Hypothalamus (tissue), 51 donors: ENCODE measurements around the gene CADM2.
"Not testable (repeated sequence)": the region's sequence is repeated elsewhere in the genome, so short reads cannot be mapped to it uniquely, and the experiment has no call there.

Experiments used
- DNase-seq, 51 donors: peaks; one replicate each; lab custom pipeline; 2025; lab: John Stamatoyannopoulos, UW

Gene CADM2

DNA sequence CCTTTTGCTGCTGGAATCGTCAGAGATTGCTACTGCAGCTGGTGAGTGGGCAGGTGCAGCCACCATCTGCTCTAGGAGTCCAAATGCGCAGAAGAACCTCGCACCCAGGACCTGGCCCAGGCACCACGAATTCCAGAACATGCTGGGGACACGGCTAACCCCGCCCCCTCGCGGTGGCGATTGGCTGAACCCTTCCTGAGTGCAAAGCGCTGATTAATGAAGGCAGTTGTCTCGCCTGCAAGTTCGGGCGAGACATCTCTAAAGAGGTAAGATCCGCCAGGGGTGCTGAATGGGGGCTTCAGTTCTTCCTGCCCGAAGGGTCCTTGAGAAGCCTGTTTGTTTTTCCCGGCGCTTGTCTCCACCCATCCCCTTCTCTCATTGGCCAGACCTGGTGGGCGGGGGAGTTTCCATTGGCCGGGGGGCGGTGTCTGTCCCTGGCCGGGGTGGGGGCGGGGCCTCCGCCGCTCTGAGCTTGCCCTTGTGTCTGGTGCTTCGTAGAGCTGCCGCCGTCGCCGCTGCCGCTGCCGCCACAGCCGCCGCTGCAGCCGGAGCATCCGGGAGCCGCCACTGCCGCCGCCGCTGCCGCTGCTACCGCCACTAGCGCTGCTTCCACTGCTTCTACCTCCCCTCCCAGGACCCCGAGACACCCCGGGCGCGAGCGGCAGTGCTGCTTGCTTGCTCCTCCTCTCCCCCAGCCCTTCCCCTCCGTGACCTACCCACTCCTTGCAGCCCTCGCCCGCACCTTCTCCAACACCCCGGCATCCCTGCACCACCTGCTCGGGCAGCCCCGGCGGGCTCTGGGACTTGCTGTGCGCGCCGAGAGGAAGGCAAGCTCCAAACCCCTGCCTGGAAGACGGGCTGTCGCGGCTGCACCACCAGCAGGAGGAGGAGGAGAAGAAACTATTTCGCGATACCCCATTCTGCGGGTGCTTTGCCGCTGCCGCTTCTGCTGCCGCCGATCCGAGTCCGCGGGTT is at the start of gene CADM2:
Gene CADM2 (plus strand): TSS at position 495 of the 975 bp plus-strand sequence.
- DNase-seq, result peak; percentile 54 to 97 (median 91)

DNA sequence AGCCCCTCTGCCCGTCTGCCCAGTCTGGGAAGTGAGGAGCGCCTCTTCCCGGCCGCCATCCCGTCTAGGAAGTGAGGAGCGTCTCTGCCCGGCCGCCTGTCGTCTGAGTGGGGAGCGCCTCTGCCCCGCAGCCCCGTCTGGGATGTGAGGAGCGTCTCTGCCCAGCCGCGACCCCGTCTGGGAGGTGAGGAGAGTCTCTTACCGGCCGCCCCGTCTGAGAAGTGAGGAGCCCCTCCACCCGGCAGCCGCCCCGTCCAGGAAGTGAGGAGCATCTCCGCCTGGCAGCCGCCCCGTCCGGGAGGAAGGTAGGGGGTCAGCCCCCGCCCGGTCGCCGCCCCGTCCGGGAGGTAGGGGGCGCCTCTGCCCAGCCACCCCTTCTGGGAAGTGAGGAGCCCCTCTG is 40.2 kb upstream of the CADM2 start:
- not testable (repeated sequence) for DNase-seq

DNA sequence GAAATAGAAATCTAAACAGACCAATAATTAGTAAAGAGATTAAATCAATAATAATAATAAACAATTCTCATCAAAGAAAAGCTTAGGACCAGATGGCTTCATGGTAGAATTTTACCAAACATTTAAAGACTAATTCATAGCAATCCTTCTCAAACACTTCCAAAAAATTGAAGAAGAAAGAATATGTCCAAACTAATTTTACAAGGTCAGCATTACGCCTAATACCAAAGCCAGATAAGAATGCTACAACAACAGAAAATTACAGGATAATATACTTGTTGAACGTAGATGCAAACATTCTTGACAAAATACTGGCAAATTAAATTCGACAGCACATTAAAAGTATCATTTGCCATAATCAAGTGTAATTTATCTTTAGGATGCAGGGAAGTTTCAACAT is 36.1 kb upstream of the CADM2 start:
- no peak for DNase-seq

DNA sequence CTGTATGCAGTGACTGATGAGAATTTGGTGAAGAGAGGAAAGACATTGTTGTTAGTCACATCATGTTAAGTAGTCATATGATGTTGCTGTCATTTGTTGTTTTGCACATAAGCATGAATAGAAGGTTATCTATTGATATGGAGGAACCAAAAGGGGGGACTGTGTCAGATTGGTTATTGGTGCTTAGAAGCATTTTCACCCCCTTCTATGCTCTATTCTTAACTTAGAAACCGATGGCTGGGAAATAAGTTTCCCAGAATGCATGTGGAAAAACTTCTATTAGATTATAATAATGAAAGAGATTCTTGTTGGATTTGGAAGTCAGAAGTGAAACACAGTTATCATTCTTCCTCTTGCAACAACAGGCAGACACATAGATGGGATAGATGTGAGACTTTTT is 33.2 kb upstream of the CADM2 start:
- peak in 1 of 51 donors; percentile 40 for DNase-seq

DNA sequence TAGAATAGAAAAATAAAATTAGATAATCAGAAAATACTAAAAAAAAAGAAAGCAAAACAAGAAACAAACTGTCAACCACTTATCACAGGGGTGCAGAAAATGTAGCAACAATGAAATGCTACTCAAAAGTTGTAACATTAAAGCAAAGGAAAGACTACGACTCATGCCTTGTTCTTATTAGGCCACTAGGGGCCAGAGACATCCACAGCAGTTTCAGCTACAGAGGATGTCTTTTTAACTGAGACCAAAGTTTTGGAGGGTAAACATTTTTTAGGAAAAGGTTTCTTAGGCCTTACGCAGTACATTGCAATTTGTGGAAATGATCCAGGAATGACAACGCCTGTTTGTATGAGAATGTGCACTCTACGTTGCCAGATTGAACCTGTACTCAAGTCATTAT is 15.4 kb upstream of the CADM2 start:
- no peak for DNase-seq

DNA sequence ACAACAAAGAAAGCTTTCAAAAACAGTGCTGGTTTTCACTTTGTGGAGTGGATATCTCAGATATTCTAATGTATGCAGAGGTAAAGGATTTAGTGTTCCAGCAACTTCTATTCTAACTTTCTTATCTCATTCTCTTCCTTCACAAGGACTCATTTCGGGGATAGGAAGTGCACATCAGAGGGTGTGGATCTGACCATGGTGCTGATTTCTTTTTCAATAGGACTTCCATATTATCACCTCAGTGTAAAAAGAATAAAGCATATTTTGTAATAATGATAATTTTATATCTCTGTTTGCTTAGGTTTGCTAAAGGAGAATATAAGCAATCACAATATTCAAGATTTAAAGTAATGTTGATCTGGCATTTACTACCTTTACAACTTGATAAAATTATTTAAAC is 12.5 kb upstream of the CADM2 start:
- no peak for DNase-seq

DNA sequence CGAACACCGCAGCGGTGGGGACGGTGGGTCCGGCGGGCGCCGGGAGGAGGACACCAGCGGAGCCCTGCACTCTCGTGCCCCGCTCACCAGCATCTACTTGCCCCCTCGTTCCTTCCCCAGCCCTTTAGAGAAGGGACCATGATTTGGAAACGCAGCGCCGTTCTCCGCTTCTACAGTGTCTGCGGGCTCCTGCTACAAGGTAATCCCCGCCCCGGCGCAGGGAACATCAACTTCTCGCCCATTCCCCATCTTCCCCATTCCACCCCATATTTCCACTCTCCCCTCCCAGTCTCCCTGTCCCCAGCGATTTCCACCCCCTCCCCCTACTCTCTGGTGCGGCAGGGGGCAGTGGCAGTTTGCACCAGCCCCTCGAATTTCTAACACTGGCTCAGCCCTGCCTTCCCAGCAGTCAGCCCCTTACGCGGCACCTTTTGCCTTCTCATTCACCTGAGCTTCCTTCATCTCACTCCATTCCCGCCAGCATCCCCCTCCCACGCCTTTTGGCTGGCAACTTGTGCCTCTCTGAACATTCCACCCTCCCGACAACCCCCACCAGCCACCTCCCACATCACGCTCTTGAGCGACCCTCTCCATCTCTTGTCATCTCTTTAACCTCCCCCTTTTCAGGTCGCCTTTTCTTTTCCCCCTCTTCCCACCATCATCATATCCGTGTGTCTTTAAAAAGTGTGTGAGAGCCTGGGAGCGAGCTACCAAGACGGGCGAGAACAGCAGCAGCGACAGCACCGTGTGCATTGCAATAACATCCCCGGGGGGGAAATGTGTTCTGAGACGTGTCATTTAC is 882 bp downstream of the CADM2 start:
- DNase-seq, result peak in 18 of 51 donors; percentile 6 to 69 (median 42)

DNA sequence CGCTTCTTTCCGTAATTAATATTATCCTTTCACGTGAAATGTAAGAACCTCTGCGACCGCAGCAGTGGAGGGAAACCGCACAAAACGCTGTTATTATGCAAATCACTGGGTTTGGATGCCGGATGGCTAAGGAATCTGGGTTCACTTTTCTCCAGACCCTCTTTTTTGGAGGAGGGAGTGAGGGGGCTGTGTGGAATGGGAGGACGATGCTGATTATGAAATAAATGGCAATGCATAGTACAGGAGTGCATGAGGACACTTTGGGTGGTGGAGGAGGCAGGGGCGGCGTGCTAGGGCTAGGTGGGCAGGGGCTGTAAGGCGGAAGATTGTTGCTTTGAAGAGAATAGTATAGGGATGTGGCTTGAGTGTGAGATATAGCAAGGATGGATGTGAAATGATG is 1.8 kb downstream of the CADM2 start:
- peak in 5 of 51 donors; percentile 3 to 68 (median 27) for DNase-seq

DNA sequence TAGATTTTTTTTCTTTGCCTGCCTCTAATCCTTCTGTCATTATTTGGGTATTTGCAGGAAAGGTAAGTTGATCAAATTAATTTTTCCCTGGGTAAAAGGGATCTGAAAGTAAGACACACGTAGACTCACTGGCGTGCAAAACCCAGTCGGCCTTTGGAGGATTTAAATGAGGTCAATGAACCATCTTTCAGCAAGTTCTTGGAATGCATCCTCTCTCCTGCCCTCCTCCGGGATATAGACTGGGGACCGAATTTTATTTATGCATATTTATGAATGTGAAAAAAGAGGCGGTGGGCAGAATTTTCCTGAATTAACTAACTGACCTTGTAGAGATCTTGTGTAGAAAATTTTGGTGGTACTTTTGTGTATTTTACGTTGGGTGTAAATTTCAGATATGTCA is 2.2 kb downstream of the CADM2 start:
- peak in 2 of 51 donors; percentile 35 to 80 for DNase-seq

DNA sequence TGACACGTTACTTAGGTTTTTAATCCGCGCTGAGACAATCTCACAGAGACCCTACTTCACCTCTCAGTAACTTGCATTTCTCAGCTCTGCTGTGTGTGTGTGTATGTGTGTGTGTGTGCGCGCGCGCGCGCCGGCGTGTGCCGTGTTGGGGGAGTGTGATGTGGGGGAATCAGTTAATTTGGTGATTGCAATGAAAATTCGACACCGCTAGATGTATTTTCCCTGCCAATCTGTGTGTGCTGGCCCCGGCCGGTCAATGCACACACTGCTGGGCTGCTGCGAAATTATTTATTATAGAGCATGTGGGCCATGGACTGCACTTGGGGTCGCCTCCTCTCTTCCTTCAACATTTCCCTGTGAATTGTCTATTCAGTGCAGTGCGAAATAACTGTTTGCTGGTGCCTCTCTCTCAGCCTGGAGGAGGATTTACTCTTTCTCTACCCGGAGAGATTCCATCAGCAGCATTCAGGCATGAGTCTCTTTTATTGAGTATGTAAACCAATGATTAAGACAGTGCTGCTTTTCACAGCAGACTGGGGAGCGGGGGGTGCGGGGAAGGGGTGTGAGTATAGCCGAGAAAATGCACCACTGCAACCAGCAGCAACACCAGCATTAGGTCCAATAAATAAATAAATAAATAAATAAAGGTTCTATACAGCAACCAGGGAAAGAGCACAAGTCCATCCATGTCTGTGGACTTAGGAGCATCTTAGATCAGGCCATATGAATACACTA is 2.9 kb downstream of the CADM2 start:
- peak in 23 of 51 donors; percentile 10 to 89 (median 39) for DNase-seq

DNA sequence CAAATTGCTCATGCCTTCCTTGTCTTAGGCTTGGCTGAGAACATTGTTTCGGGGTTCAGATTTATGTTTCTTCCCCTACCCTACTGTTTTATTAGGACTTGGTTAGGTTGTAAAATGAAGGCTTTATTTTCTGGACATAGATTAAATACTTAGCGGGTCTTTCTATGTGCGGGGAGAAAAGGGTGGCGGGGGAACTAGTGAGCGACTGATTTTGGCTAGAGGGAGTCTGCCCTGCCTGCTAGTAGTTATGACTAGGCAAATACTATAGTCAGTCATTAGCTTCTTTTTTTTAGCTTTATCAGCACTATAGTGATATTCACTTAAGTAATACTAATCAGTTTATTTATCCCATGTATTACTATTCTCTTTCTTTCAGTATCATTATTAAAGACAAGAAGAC is 3.6 kb downstream of the CADM2 start:
- DNase-seq, result peak in 1 of 51 donors; percentile 48

DNA sequence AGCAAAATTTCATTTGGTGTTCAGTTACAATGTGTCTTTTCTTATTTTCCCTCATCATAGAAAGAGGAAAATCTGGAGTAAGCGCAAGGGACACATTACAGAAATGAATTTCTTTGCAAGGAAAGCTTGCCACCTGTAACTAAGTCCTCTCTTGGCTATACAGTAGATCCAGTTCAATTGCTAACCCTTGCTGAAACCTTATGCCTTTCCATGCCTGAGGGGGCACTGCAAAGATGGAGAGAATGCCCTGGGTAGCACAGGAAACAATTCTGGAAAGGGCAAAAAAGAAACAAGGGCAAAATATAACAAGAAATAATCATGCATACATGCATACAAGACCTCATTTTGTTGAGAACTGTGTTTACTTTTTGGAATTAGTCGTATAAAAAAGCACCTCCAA is 4.3 kb downstream of the CADM2 start:
- no peak for DNase-seq

DNA sequence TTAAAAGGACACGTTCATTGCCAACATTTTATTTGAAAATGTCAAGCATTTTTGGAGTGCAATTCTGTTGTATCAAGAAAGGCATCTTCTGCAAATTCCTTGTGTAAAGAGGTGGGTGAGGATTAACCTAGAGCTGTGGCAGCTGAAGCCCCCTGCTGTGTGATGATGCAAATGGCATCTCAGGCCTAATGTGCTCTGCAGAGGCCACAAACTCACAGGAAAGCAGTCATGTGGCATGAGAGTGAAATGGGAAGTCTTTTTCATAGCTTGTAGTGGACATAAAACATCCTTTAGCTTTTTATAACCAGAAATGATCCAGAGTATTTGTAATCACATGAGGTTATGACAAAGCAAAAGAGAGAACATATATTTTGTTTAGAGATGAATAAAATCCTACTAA is 6.4 kb downstream of the CADM2 start:
- peak in 13 of 51 donors; percentile 17 to 52 (median 36) for DNase-seq

DNA sequence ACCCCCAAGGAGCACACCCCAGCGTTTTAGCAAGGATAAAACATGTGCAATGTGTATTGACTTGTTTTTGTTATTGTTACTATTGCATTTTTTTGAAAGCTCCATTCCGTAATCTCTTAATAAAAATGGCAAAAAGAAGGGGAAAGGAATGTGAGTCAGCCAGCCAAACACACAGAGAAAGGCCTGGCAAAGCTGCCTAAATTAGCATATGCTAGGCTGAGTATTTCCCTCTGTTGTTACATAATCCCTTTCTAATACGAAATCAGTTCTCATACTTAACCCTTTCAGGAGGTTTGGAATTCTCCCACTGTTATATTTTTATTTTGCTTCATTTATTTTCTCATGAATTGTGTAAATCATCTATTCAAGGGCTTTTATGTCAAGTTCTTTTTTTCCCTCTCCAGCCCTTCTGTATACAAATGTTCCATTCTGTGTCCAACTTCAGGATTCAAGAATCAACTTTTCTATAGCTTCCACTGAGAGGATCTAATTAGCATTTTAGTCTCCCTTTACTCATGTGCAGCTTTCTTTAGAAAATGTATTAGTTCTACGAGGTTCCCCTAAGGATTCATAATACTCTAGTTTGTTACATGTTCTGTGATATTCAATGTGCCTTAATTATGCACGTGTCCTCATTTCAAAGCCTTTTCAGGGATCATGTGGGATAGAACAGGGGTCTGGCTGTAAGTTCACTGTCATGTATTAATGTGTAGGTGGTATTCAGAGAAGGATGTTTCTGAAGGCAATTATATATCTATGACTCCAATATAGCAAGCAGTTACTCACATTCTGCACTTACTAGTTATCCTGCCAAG is 9.2 kb downstream of the CADM2 start:
- peak in 2 of 51 donors; percentile 37 to 88 for DNase-seq

DNA sequence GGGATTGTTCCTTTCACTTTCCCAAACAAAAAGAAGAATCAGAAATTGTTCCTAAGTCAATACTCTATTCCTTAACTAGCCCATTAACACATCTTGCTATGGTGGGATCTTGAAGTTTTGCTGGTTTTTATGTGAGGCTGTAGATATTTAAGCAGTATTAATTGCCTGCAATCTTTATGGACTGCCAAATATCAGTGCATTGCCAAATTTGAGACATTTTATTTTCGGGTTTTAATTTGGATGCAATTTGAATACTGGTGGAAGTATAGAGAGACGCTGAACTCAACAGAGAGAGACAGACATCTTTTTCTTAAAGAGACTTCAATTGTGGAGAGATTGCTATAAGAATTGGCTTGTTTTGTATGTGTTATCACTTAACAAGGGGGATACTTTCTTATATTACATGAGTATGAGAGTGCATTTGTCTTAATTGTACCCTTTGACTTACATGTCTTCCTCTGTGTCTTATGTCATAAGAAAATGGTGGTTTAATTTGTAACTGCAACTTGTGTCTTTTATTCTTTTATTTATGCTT is 10.0 kb downstream of the CADM2 start:
- peak in 1 of 51 donors; percentile 82 for DNase-seq

DNA sequence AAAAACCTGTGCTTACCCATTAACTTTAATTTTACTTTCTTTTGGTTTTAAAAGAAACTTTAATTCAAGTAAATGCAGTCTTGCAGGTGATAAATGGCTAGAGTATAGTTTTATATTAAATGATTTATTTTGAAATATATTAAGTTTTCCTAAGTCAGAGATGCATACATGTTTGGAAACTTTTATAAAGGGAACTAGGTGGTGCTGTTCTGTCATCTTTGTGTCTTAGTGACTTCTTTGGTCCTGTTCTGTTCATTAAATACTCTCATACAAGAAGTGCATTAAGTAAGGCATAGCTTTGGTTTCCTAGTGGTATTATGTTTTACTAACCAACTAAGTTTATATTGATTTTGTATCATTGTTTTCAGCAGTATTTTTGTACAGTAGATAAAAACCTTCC is 15.6 kb downstream of the CADM2 start:
- no peak for DNase-seq

DNA sequence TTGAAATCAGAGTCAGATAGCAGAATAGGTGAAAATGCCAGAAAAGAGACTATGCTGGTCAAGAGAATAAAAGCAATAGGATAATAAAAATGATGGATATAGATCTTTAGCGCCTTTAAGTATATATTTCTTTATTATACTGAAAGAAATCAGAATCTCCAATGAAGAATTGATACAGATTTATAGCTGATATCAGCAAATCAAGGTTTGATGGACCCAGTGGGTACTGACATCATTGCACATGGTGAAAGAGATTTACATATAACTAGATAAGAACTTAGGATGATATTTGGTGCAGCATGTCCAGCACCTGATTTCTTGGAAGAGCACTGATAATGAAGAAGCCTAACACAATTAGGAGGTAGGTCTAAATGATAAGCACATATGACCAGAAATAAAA is 18.2 kb downstream of the CADM2 start:
- no peak for DNase-seq

DNA sequence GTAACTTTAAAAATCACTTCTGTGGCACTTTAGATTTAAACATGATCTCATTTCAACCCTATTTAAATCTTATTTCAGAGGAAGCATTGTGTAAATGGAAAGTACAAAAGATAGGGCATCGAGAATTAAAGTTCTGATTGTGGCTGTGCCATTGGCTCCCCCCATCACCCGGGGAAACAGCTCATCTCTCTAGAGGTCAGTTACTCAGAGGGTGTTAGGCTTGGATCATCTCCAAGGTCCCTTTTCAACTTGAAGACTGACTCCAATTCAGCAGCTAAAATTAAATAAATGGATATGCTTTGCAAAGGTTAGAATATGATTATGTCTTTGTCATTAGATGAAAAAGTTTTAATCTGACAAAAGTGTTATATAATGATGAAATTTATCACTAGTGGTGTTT is 20.1 kb downstream of the CADM2 start:
- peak in 2 of 51 donors; percentile 15 to 39 for DNase-seq

DNA sequence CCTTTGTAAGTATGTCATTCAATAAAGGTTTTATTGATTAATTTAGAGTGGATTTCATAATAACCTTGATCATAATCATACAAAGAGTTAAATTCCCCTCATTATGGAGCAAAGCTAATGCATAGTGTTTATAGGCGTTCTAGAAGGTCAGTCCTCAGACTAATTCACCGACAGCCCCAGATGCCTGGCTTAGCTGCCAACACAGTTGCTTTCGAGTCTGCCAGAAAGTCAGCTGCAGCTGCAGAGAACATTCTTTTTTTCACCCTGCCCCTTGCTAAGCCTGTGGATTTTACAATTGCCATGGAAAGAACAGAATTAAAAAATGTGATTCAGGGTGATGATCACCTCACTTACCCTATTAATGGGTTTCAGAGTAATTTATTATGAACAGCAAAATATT is 21.2 kb downstream of the CADM2 start:
- peak in 32 of 51 donors; percentile 16 to 80 (median 50) for DNase-seq

DNA sequence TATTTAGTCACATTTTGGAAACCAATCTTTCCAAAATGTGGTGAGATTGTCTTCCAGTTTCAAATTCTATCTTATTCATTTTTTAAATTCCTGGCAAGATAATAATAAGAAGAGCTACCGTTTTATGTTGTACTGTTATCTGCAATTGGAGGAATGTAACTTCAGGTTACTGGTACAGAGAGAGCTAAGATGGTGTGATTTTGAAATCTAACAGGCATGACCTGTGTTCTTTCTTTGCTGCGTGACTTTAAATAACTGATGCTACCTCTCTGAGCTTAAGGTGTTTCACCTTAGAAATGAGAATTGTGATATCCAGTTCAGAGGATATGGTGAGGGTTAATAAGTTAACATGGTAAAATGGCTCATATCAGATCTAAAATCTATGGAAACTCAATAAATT is 21.7 kb downstream of the CADM2 start:
- no peak for DNase-seq
